A549 (cell line): Measurements from ENCODE around the gene LDLRAD3. TPM values are rescaled to one million over a fixed set of nuclear protein-coding genes. Genes with fewer than 3 reads are reported as not detected.

Experiments used
- ATAC-seq, 2 experiments: fragments of 200-7000 bp in 1 of 2; fragments of >200 bp in 1 of 2; cut with Nextera tagmentation in 1 of 2; cut with Tn5 transposase in 1 of 2; 3 replicates each; pipeline versions ENCODE4 v1.8.0 to v1.9.1; 2018 to 2020; ENCODE audit warnings: mild to moderate bottlenecking in 1 of 2, moderate library complexity in 1 of 2
- CTCF ChIA-PET: fragments of 300-600 bp; sonication (Branson Sonifier 250); formaldehyde crosslinking; extraction: SDS; loops from one replicate; lab custom pipeline; 2021; ENCODE audit warnings: antibody characterized with exemption, inconsistent platforms; lab: Yijun Ruan, JAX
- POLR2A ChIA-PET: fragments of 350-600 bp; formaldehyde crosslinking; extraction: SDS; loops from one replicate; lab custom pipeline; 2021; ENCODE audit warnings: antibody characterized with exemption, inconsistent platforms; lab: Yijun Ruan, JAX
- DNase-seq, 2 experiments: peaks; one replicate each; pipeline versions ENCODE4 v3.0.0 to v3.0.0-alpha.2; 2011 to 2016; ENCODE audit warnings: low read depth in 1 of 2, low spot score in 1 of 2
- FAIRE-seq: peaks from 2 replicates; lab custom pipeline; 2011; peaks lifted over from hg19 to GRCh38; lab: Jason Lieb, UNC
- H3K27ac ChIP-seq, 2 experiments: fragments of >200 bp; sonication (Bioruptor Twin); formaldehyde crosslinking; 3 replicates each; pipeline ENCODE4 v1.5.1; 2016 to 2017
- H3K4me1 ChIP-seq: fragments of >200 bp; sonication (Bioruptor Twin); formaldehyde crosslinking; 3 replicates; pipeline ENCODE4 v1.6.1; 2016
- H3K4me2 ChIP-seq: fragments of >200 bp; sonication (Bioruptor Twin); formaldehyde crosslinking; 3 replicates; pipeline ENCODE4 v1.6.1; 2016
- H3K4me3 ChIP-seq: fragments of >200 bp; sonication (Bioruptor Twin); formaldehyde crosslinking; 3 replicates; pipeline ENCODE4 v1.5.1; 2016
- H3K9me3 ChIP-seq: fragments of >200 bp; sonication (Bioruptor Twin); formaldehyde crosslinking; 3 replicates; pipeline ENCODE4 v1.6.1; 2016
- BCL3 ChIP-seq: fragments of >200 bp; sonication (Bioruptor Twin); formaldehyde crosslinking; IDR thresholded peaks from 3 replicates; pipeline ENCODE4 v1.6.1; 2016
- BHLHE40 ChIP-seq: IDR thresholded peaks from 2 replicates; pipeline ENCODE4 v1.6.1; 2012; ENCODE audit warnings: low read depth, low read length, inconsistent platforms
- CBX2 ChIP-seq: fragments of 200-600 bp; sonication (generic); IDR thresholded peaks from 2 replicates; pipeline ENCODE4 v1.6.1; 2016; ENCODE audit warnings: low read depth, mild to moderate bottlenecking, borderline replicate concordance
- CHD4 ChIP-seq: fragments of 200-600 bp; sonication (generic); IDR thresholded peaks from 2 replicates; pipeline ENCODE4 v1.6.1; 2016; ENCODE audit warnings: antibody characterized with exemption, mild to moderate bottlenecking, borderline replicate concordance
- EHMT2 ChIP-seq: fragments of 200-600 bp; sonication (generic); IDR thresholded peaks from 2 replicates; pipeline ENCODE4 v1.6.1; 2016; ENCODE audit warnings: antibody characterized with exemption, low read depth, mild to moderate bottlenecking, moderate library complexity
- ELK1 ChIP-seq: fragments of 150-350 bp; IDR thresholded peaks from 2 replicates; pipeline ENCODE4 v1.6.1; 2014; ENCODE audit warnings: low read depth, mild to moderate bottlenecking, low read length
- ESRRA ChIP-seq: fragments of 150-350 bp; IDR thresholded peaks from 2 replicates; pipeline ENCODE4 v1.6.1; 2014; ENCODE audit warnings: mild to moderate bottlenecking, low read length, borderline replicate concordance
- FOSL2 ChIP-seq, 2 experiments: fragments of 450-650 bp in 1 of 2; fragments of >200 bp in 1 of 2; sonication (Bioruptor Twin) in 1 of 2; formaldehyde crosslinking; IDR thresholded peaks; 2 replicates each; pipeline versions ENCODE4 v1.5.0 to v1.6.1; 2016 to 2020; ENCODE audit warnings: mild to moderate bottlenecking in 1 of 2, moderate library complexity in 1 of 2
- FOXS1 ChIP-seq: fragments of 250-450 bp; sonication (Bioruptor Pico); IDR thresholded peaks from 2 replicates; pipeline ENCODE4 v1.5.0; 2020; ENCODE audit warnings: mild to moderate bottlenecking, moderate library complexity
- GATA3 ChIP-seq: IDR thresholded peaks from 2 replicates; pipeline ENCODE4 v1.6.1; 2012; ENCODE audit warnings: borderline replicate concordance
- HES2 ChIP-seq: fragments of >200 bp; sonication (Bioruptor Twin); formaldehyde crosslinking; IDR thresholded peaks from 2 replicates; pipeline ENCODE4 v1.6.1; 2016
- HOXA7 ChIP-seq: fragments of 250-450 bp; sonication (Bioruptor Pico); IDR thresholded peaks from 2 replicates; pipeline ENCODE4 v1.5.0; 2020; ENCODE audit warnings: mild to moderate bottlenecking, moderate library complexity
- KDM5A ChIP-seq: fragments of 200-600 bp; sonication (generic); IDR thresholded peaks from 2 replicates; pipeline ENCODE4 v1.6.1; 2016; ENCODE audit warnings: antibody characterized with exemption, mild to moderate bottlenecking
- NFE2L2 ChIP-seq: fragments of 150-350 bp; conservative IDR thresholded peaks from 2 replicates; pipeline ENCODE4 v1.6.1; 2014; ENCODE audit warnings: low read length
- RAD21 ChIP-seq, 2 experiments: fragments of >200 bp in 1 of 2; sonication (Bioruptor Twin) in 1 of 2; formaldehyde crosslinking in 1 of 2; IDR thresholded peaks in 1 of 2; conservative IDR thresholded peaks in 1 of 2; 2 replicates in 1 of 2; 3 replicates in 1 of 2; pipeline ENCODE4 v1.6.1; 2012 to 2018; ENCODE audit warnings: inconsistent platforms in 1 of 2
- RARB ChIP-seq: fragments of 250-450 bp; sonication (Bioruptor Pico); IDR thresholded peaks from 2 replicates; pipeline ENCODE4 v1.8.0; 2021; ENCODE audit warnings: mild to moderate bottlenecking, moderate library complexity
- RCOR1 ChIP-seq: fragments of 150-350 bp; IDR thresholded peaks from 2 replicates; pipeline ENCODE4 v1.6.1; 2014; ENCODE audit warnings: antibody characterized with exemption, low read length, low read depth
- REST ChIP-seq: fragments of 200-600 bp; sonication (generic); IDR thresholded peaks from 2 replicates; pipeline ENCODE4 v1.6.1; 2016; ENCODE audit warnings: antibody characterized with exemption, mild to moderate bottlenecking, moderate library complexity
- TP53 ChIP-seq: fragments of 250-450 bp; sonication (Bioruptor Pico); IDR thresholded peaks from 2 replicates; pipeline ENCODE4 v1.5.0; 2021; ENCODE audit warnings: mild to moderate bottlenecking, moderate library complexity
- USF2 ChIP-seq: fragments of 450-650 bp; IDR thresholded peaks from 2 replicates; pipeline ENCODE4 v1.6.1; 2014; ENCODE audit warnings: antibody characterized with exemption
- ZC3H11A ChIP-seq: fragments of 450-650 bp; IDR thresholded peaks from 2 replicates; pipeline ENCODE4 v1.6.1; 2014; ENCODE audit warnings: antibody characterized with exemption, mild to moderate bottlenecking
- ZNF302 ChIP-seq: fragments of 250-450 bp; sonication (Bioruptor Pico); IDR thresholded peaks from 2 replicates; pipeline ENCODE4 v1.9.0; 2021; ENCODE audit warnings: inconsistent platforms, mild to moderate bottlenecking, moderate library complexity
- ZSCAN20 ChIP-seq: fragments of 250-450 bp; sonication (Bioruptor Pico); IDR thresholded peaks from 2 replicates; pipeline ENCODE4 v1.8.0; 2022; ENCODE audit warnings: mild to moderate bottlenecking, moderate library complexity
- WGBS: methylation state at CpG from one replicate; pipeline ENCODE4 v1.1.6; 2017; ENCODE audit errors: missing lambda C conversion rate; 5-methylcytosine and 5-hydroxymethylcytosine counted together
- polyA plus RNA-seq, 4 experiments: library from polyadenylated mRNA; depleted of rRNA in 3 of 4; stranded (reverse); fragments of >200 nt; fragmentation: RNase III in 1 of 4; extraction: RNeasy Plus Mini Kit Qiagen cat#74134 plus additional on column Dnase treatment in 1 of 4; gene quantifications; 2 replicates in 3 of 4; 3 replicates in 1 of 4; pipeline ENCODE4 v1.2.3, GENCODE V29; 2011 to 2017

Gene LDLRAD3
- polyA plus RNA-seq, 2 of the 4 experiments (the other 2 are of a cell fraction): 10.5 to 13.2 TPM

- Histone ChIP-seq H3K4me3 (no peak overlapping the region), H3K4me1 (no peaks in the 10 kb centered on the region), H3K9me3 (peaks cover 12% of the 10 kb centered on the region), H3K27ac (no peak overlapping the region)
- no peak for ATAC-seq
- DNase-seq: no peak
- FAIRE-seq: no peak
- 66% methylated on average over 2 of the region's 2 CpGs for WGBS
- POLR2A ChIA-PET: no interaction called here
- CTCF ChIA-PET: interaction anchor here (1.6 to 2.1 kb wide), 2 partner anchors 9 to 14 kb away, joined by 4 to 9 read pairs; no protein-coding TSS in a partner anchor
- no peak for TF ChIP-seq RCOR1
- no peak for TF ChIP-seq FOXS1 (CRISPR knock-in tag)
- TF ChIP-seq NFE2L2: no peak
- no peak for TF ChIP-seq EHMT2
- TF ChIP-seq TP53 (CRISPR knock-in tag): no peak
- no peak for TF ChIP-seq RAD21 (conservative IDR thresholded peaks at IDR 0.05 in 1 of 2, IDR thresholded peaks at IDR 0.05 in 1 of 2)
- TF ChIP-seq ELK1: no peak
- no peak for TF ChIP-seq CBX2
- TF ChIP-seq HOXA7 (CRISPR knock-in tag): no peak
- TF ChIP-seq RARB (CRISPR knock-in tag): no peak
- TF ChIP-seq USF2: no peak
- TF ChIP-seq KDM5A: no peak
- no peak for TF ChIP-seq REST
- TF ChIP-seq, all 56 proteins: peak for 0
- no peak overlapping the region for H3K4me2 ChIP-seq
Measured at GRCh38 chr11:36118084-36118483, 174.2 kb downstream of the LDLRAD3 start.

GRCh38 chr11:36119300-36119699, 175.4 kb downstream of the LDLRAD3 start:
- Histone ChIP-seq H3K4me3 (no peak overlapping the region), H3K4me1 (no peaks in the 10 kb centered on the region), H3K27ac (no peak overlapping the region), H3K9me3 (no peaks in the 10 kb centered on the region), H3K4me2 (no peak overlapping the region)
- ChIA-PET CTCF (interaction anchor here (1.1 to 5.2 kb wide), 3 partner anchors 12 to 14 kb away, joined by 3 to 32 read pairs (median 9); no protein-coding TSS in a partner anchor), POLR2A (no interaction called here)
- ATAC-seq (no peak), FAIRE-seq (no peak), DNase-seq (no peak)
- no peak for TF ChIP-seq CHD4
- TF ChIP-seq ZC3H11A: no peak
- no peak for TF ChIP-seq BCL3
- no peak for TF ChIP-seq ELK1
- no peak for TF ChIP-seq ZNF302 (CRISPR knock-in tag)
- TF ChIP-seq TP53 (CRISPR knock-in tag): no peak
- TF ChIP-seq BHLHE40: no peak
- TF ChIP-seq GATA3: no peak
- no peak for TF ChIP-seq ESRRA
- TF ChIP-seq EHMT2: no peak
- TF ChIP-seq ZSCAN20 (CRISPR knock-in tag): no peak
- no peak for TF ChIP-seq FOSL2 (IDR thresholded peaks at IDR 0.05)
- TF ChIP-seq FOSL2 (CRISPR knock-in tag; IDR thresholded peaks at IDR 0.05): no peak
- TF ChIP-seq REST: no peak
- no peak for TF ChIP-seq HES2
- no peak for TF ChIP-seq RCOR1
